ENCODE data around the gene GK2.

DNA sequence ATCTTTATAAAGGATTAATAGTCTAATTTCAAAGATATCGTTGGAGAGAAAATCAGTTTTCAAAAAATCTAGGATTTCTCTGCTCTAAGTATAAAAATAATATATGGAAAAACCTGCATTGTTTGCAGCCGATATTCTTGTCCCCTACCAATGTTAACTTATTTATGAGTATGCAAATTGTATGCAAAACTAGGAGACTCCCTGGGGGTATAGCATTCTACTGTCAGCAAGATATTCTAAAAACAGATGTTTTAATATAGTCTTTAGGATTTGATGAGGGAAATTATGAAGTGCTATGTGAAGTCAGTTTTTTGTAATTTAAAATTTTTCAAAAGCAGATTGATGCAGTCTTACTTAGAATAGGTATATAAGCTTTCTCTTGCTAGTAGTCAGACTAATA lies 40.9 kb downstream of the GK2 start:
- TF ChIP-seq, protein P1, sequence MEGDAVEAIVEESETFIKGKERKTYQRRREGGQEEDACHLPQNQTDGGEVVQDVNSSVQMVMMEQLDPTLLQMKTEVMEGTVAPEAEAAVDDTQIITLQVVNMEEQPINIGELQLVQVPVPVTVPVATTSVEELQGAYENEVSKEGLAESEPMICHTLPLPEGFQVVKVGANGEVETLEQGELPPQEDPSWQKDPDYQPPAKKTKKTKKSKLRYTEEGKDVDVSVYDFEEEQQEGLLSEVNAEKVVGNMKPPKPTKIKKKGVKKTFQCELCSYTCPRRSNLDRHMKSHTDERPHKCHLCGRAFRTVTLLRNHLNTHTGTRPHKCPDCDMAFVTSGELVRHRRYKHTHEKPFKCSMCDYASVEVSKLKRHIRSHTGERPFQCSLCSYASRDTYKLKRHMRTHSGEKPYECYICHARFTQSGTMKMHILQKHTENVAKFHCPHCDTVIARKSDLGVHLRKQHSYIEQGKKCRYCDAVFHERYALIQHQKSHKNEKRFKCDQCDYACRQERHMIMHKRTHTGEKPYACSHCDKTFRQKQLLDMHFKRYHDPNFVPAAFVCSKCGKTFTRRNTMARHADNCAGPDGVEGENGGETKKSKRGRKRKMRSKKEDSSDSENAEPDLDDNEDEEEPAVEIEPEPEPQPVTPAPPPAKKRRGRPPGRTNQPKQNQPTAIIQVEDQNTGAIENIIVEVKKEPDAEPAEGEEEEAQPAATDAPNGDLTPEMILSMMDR (IDR thresholded peaks at IDR 0.05; ENCODE audit: borderline replicate concordance, extremely low read depth, low read length, poor library complexity, severe bottlenecking) = no peak
- no peak for TF ChIP-seq EZH2 (IDR thresholded peaks at IDR 0.05; ENCODE audit: borderline replicate concordance, low read depth, low read length, severe bottlenecking)

Data from DND-41 (cell line).